HCT116 (cell line): ENCODE measurements around the gene RGS7. TPM values are rescaled to one million over a fixed set of nuclear protein-coding genes. Genes with fewer than 3 reads are reported as not detected.

Source experiments
- ATAC-seq: fragments of 200-7000 bp; cut with Tn5 transposase; 2 replicates; pipeline ENCODE4 v1.9.1; 2020; ENCODE audit warnings: mild to moderate bottlenecking, moderate library complexity
- BruUV-seq: library from RNA; stranded (reverse); fragments of 400-500 nt; replicated peaks from 2 replicates; lab custom pipeline; 2021; lab: Mats Ljungman, UMichigan
- CTCF ChIA-PET: fragments of 300-600 bp; sonication (Branson Sonifier 250); formaldehyde crosslinking; loops from one replicate; lab custom pipeline; 2021; ENCODE audit warnings: antibody characterized with exemption; lab: Charles Lee
- POLR2A ChIA-PET: fragments of 300-600, 350-600 bp; sonication (Branson Sonifier 250); formaldehyde crosslinking; loops from one replicate; lab custom pipeline; 2021; ENCODE audit warnings: antibody characterized with exemption; lab: Charles Lee
- RAD21 ChIA-PET, 2 experiments: fragments of 300-600 bp; sonication (Branson Sonifier 250); formaldehyde crosslinking; loops; one replicate each; lab custom pipeline; 2023; ENCODE audit warnings: low total read pairs in 2 of 2; ENCODE audit not compliant: uncharacterized antibody in 2 of 2, unreplicated experiment in 2 of 2, low non-redundant PET in 1 of 2; lab: Charles Lee
- DNase-seq: peaks from one replicate; pipeline ENCODE4 v3.0.0-alpha.2; 2010; ENCODE audit warnings: low read depth, low spot score
- H2AFZ ChIP-seq: fragments of 200-600 bp; shearing (Covaris generic), sonication (generic); 2 replicates; pipeline ENCODE4 v1.6.1; 2017; ENCODE audit warnings: low read depth, mixed run types, mixed read lengths, antibody characterized with exemption, low read length; ENCODE audit not compliant: poor library complexity, severe bottlenecking
- H3K27ac ChIP-seq: 2 replicates; pipeline ENCODE4 v1.5.1; 2012; ENCODE audit warnings: low read depth, low read length
- H3K27me3 ChIP-seq: fragments of 200-600 bp; sonication (generic); 2 replicates; pipeline ENCODE4 v1.6.1; 2016; ENCODE audit warnings: mixed run types, low read length, mixed read lengths; ENCODE audit not compliant: insufficient read depth
- H3K36me3 ChIP-seq, 2 experiments: fragments of 200-500 bp in 1 of 2; fragments of 200-600 bp in 1 of 2; sonication (Bioruptor generic) in 1 of 2; sonication (generic) in 1 of 2; 2 replicates each; pipeline versions ENCODE4 v1.5.1 to v1.6.1; 2014 to 2016; ENCODE audit warnings: low read length in 2 of 2, inconsistent platforms in 1 of 2, mixed read lengths in 1 of 2, mixed run types in 1 of 2; ENCODE audit not compliant: insufficient read depth in 2 of 2, control insufficient read depth in 1 of 2
- H3K4me1 ChIP-seq, 2 experiments: fragments of 200-600 bp in 1 of 2; sonication (generic) in 1 of 2; 2 replicates each; pipeline versions ENCODE4 v1.5.1 to v1.6.1; 2012 to 2017; ENCODE audit warnings: low read length in 2 of 2, inconsistent platforms in 1 of 2, mild to moderate bottlenecking in 1 of 2, mixed read lengths in 1 of 2, mixed run types in 1 of 2, moderate library complexity in 1 of 2; ENCODE audit not compliant: insufficient read depth in 2 of 2, control insufficient read depth in 1 of 2
- H3K4me2 ChIP-seq: fragments of 200-600 bp; sonication (generic); 2 replicates; pipeline ENCODE4 v1.6.1; 2017; ENCODE audit warnings: mixed run types, low read length, mixed read lengths
- H3K4me3 ChIP-seq, 2 experiments: fragments of 200-600 bp in 1 of 2; sonication (generic) in 1 of 2; replicated peaks in 1 of 2; 2 replicates each; pipeline ENCODE4 v1.5.1; 2011 to 2016; ENCODE audit warnings: low read length in 2 of 2, control low read depth in 1 of 2, low read depth in 1 of 2, mild to moderate bottlenecking in 1 of 2, mixed read lengths in 1 of 2, mixed run types in 1 of 2
- H3K79me2 ChIP-seq: fragments of 200-600 bp; sonication (generic); 2 replicates; pipeline ENCODE4 v1.6.1; 2017; ENCODE audit warnings: mild to moderate bottlenecking, mixed run types, low read length, moderate library complexity, mixed read lengths; ENCODE audit not compliant: insufficient read depth
- H3K9ac ChIP-seq: fragments of 200-600 bp; sonication (generic); 2 replicates; pipeline ENCODE4 v1.6.1; 2016; ENCODE audit warnings: low read length, mixed read lengths
- H3K9me2 ChIP-seq: fragments of 200-600 bp; sonication (generic), shearing (Covaris generic); 2 replicates; pipeline ENCODE4 v1.6.1; 2017; ENCODE audit warnings: mixed run types, mild to moderate bottlenecking, moderate library complexity; ENCODE audit not compliant: insufficient read depth
- H3K9me3 ChIP-seq, 2 experiments: fragments of 200-500 bp in 1 of 2; fragments of 200-600 bp in 1 of 2; sonication (Bioruptor generic) in 1 of 2; sonication (generic) in 1 of 2; 2 replicates each; pipeline ENCODE4 v1.6.1; 2014 to 2017; ENCODE audit warnings: low read length in 2 of 2, mixed read lengths in 2 of 2, inconsistent platforms in 1 of 2, low read depth in 1 of 2, mild to moderate bottlenecking in 1 of 2, mixed run types in 1 of 2, moderate library complexity in 1 of 2; ENCODE audit not compliant: control insufficient read depth in 1 of 2, insufficient read depth in 1 of 2
- H4K20me1 ChIP-seq: fragments of 200-600 bp; sonication (generic), shearing (Covaris generic); 2 replicates; pipeline ENCODE4 v1.6.1; 2017; ENCODE audit warnings: mixed run types, mild to moderate bottlenecking, moderate library complexity; ENCODE audit not compliant: insufficient read depth
- CBX3 ChIP-seq: IDR thresholded peaks from 2 replicates; pipeline ENCODE4 v1.6.1; 2012; ENCODE audit warnings: low read depth
- CEBPB ChIP-seq: IDR thresholded peaks from 2 replicates; pipeline ENCODE4 v1.6.1; 2012; ENCODE audit warnings: low read depth
- EGR1 ChIP-seq: IDR thresholded peaks from 2 replicates; pipeline ENCODE4 v1.6.1; 2012; ENCODE audit warnings: low read depth
- ELF1 ChIP-seq: IDR thresholded peaks from 2 replicates; pipeline ENCODE4 v1.6.1; 2012; ENCODE audit warnings: low read depth, borderline replicate concordance
- EZH2 ChIP-seq: fragments of 200-600 bp; sonication (generic); IDR thresholded peaks from 2 replicates; pipeline ENCODE4 v1.6.1; 2017; ENCODE audit warnings: antibody characterized with exemption, mixed run types
- EZH2phosphoT487 ChIP-seq: fragments of 200-600 bp; IDR thresholded peaks from 2 replicates; pipeline ENCODE4 v1.6.1; 2018; ENCODE audit warnings: antibody characterized with exemption, borderline replicate concordance
- FOSL1 ChIP-seq: IDR thresholded peaks from 2 replicates; pipeline ENCODE4 v1.6.1; 2012; ENCODE audit warnings: low read depth
- JUND ChIP-seq: IDR thresholded peaks from 2 replicates; pipeline ENCODE4 v1.6.1; 2012
- POLR2A ChIP-seq: IDR thresholded peaks from 2 replicates; pipeline ENCODE4 v1.7.0; 2011; ENCODE audit warnings: borderline replicate concordance; ENCODE audit not compliant: insufficient read depth, insufficient read length; ENCODE audit errors: extremely low read depth
- RAD21 ChIP-seq: IDR thresholded peaks from 2 replicates; pipeline ENCODE4 v1.6.1; 2012; ENCODE audit warnings: low read depth, mild to moderate bottlenecking
- SIN3A ChIP-seq: IDR thresholded peaks from 2 replicates; pipeline ENCODE4 v1.6.1; 2012; ENCODE audit warnings: low read depth
- SP1 ChIP-seq: IDR thresholded peaks from 2 replicates; pipeline ENCODE4 v1.6.1; 2012; ENCODE audit warnings: low read depth
- SRF ChIP-seq: IDR thresholded peaks from 2 replicates; pipeline ENCODE4 v1.6.1; 2012; ENCODE audit warnings: low read depth
- TCF7L2 ChIP-seq: IDR thresholded peaks from 2 replicates; pipeline ENCODE4 v1.7.0; 2011; ENCODE audit warnings: borderline replicate concordance, inconsistent platforms; ENCODE audit not compliant: insufficient read depth, insufficient read length; ENCODE audit errors: extremely low read depth
- ZFX ChIP-seq: fragments of 450-650 bp; IDR thresholded peaks from 2 replicates; pipeline ENCODE4 v1.6.1; 2017
- ZNF274 ChIP-seq: fragments of 200-500 bp; sonication (Bioruptor generic); IDR thresholded peaks from 2 replicates; pipeline ENCODE4 v1.6.1; 2014; ENCODE audit warnings: mild to moderate bottlenecking, low read depth, low read length, inconsistent platforms
- intact Hi-C: fragments of 100-400 bp; cut with micrococcal nuclease; formaldehyde crosslinking; loops from 2 replicates; pipeline ENCODE4 v1.10.0; 2022
- total RNA-seq: library from RNA; stranded (reverse); gene quantifications from one replicate; pipeline ENCODE4 v1.2.1, GENCODE V29; 2021; ENCODE audit not compliant: unreplicated experiment
- TF ChIP-seq, protein P1 (sequence below): IDR thresholded peaks from 2 replicates; pipeline ENCODE4 v1.6.1; 2011; ENCODE audit warnings: mild to moderate bottlenecking, low read length, moderate library complexity; ENCODE audit not compliant: insufficient replicate concordance; ENCODE audit errors: extremely low read depth
- TF ChIP-seq, protein P2 (sequence below), 3 experiments: fragments of 200-600 bp in 1 of 3; sonication (generic) in 1 of 3; IDR thresholded peaks in 2 of 3; conservative IDR thresholded peaks in 1 of 3; 2 replicates each; pipeline ENCODE4 v1.5.1; 2012 to 2017; ENCODE audit warnings: low read depth in 2 of 3, low read length in 2 of 3, antibody characterized with exemption in 1 of 3, borderline replicate concordance in 1 of 3, control low read depth in 1 of 3, mild to moderate bottlenecking in 1 of 3, mixed read lengths in 1 of 3, mixed run types in 1 of 3, moderate library complexity in 1 of 3; ENCODE audit not compliant: insufficient read depth in 1 of 3
- TF ChIP-seq, protein P3 (sequence below): IDR thresholded peaks from 2 replicates; pipeline ENCODE4 v1.6.1; 2012
- TF ChIP-seq, protein P4 (sequence below): IDR thresholded peaks from 2 replicates; pipeline ENCODE4 v1.6.1; 2012; ENCODE audit warnings: low read depth

Gene RGS7
- total RNA-seq, 1 experiment from 2014 or later: not detected

DNA sequence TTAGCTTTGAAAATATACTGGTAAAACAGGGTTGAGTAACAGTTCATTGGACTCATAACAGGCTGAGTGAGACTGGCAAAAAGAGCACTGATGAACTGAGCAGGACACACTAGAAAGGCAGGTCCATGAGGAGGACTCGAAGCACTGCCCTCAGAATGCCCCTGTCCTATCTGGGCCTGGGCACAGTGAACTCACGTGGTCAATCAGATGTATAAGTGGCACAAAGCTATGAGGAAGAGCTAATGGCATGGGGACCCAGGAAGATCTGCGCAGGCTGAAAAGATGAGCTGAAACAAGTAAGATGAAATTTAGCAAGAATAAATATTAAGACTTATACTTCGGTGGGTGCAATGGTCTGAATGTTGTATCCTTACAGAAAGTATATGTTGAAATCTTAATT is 9.2 kb upstream of the RGS7 start:
- TF ChIP-seq, protein P1, sequence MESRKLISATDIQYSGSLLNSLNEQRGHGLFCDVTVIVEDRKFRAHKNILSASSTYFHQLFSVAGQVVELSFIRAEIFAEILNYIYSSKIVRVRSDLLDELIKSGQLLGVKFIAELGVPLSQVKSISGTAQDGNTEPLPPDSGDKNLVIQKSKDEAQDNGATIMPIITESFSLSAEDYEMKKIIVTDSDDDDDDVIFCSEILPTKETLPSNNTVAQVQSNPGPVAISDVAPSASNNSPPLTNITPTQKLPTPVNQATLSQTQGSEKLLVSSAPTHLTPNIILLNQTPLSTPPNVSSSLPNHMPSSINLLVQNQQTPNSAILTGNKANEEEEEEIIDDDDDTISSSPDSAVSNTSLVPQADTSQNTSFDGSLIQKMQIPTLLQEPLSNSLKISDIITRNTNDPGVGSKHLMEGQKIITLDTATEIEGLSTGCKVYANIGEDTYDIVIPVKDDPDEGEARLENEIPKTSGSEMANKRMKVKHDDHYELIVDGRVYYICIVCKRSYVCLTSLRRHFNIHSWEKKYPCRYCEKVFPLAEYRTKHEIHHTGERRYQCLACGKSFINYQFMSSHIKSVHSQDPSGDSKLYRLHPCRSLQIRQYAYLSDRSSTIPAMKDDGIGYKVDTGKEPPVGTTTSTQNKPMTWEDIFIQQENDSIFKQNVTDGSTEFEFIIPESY: no peak
- no peak for TF ChIP-seq CBX3
- TF ChIP-seq TCF7L2: no peak
- no peak for TF ChIP-seq CEBPB
- no peak for TF ChIP-seq RAD21
- TF ChIP-seq, protein P2, sequence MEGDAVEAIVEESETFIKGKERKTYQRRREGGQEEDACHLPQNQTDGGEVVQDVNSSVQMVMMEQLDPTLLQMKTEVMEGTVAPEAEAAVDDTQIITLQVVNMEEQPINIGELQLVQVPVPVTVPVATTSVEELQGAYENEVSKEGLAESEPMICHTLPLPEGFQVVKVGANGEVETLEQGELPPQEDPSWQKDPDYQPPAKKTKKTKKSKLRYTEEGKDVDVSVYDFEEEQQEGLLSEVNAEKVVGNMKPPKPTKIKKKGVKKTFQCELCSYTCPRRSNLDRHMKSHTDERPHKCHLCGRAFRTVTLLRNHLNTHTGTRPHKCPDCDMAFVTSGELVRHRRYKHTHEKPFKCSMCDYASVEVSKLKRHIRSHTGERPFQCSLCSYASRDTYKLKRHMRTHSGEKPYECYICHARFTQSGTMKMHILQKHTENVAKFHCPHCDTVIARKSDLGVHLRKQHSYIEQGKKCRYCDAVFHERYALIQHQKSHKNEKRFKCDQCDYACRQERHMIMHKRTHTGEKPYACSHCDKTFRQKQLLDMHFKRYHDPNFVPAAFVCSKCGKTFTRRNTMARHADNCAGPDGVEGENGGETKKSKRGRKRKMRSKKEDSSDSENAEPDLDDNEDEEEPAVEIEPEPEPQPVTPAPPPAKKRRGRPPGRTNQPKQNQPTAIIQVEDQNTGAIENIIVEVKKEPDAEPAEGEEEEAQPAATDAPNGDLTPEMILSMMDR (IDR thresholded peaks at IDR 0.05 in 2 of 3, conservative IDR thresholded peaks at IDR 0.05 in 1 of 3; ENCODE audit: borderline replicate concordance in 1 of 3, insufficient read depth in 1 of 3, low read depth in 2 of 3, low read length in 2 of 3): no peak
- no peak for TF ChIP-seq SRF
- no peak for TF ChIP-seq SP1
- no peak for TF ChIP-seq FOSL1
- TF ChIP-seq EGR1: no peak
- TF ChIP-seq POLR2A: no peak
- TF ChIP-seq EZH2phosphoT487: no peak
- no peak for TF ChIP-seq JUND
- TF ChIP-seq SIN3A: no peak
- TF ChIP-seq ZNF274: no peak
- no peak for TF ChIP-seq ZFX
- TF ChIP-seq, protein P3, sequence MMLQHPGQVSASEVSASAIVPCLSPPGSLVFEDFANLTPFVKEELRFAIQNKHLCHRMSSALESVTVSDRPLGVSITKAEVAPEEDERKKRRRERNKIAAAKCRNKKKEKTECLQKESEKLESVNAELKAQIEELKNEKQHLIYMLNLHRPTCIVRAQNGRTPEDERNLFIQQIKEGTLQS: no peak
- no peak for TF ChIP-seq ELF1
- no peak for TF ChIP-seq EZH2
- TF ChIP-seq, protein P4, sequence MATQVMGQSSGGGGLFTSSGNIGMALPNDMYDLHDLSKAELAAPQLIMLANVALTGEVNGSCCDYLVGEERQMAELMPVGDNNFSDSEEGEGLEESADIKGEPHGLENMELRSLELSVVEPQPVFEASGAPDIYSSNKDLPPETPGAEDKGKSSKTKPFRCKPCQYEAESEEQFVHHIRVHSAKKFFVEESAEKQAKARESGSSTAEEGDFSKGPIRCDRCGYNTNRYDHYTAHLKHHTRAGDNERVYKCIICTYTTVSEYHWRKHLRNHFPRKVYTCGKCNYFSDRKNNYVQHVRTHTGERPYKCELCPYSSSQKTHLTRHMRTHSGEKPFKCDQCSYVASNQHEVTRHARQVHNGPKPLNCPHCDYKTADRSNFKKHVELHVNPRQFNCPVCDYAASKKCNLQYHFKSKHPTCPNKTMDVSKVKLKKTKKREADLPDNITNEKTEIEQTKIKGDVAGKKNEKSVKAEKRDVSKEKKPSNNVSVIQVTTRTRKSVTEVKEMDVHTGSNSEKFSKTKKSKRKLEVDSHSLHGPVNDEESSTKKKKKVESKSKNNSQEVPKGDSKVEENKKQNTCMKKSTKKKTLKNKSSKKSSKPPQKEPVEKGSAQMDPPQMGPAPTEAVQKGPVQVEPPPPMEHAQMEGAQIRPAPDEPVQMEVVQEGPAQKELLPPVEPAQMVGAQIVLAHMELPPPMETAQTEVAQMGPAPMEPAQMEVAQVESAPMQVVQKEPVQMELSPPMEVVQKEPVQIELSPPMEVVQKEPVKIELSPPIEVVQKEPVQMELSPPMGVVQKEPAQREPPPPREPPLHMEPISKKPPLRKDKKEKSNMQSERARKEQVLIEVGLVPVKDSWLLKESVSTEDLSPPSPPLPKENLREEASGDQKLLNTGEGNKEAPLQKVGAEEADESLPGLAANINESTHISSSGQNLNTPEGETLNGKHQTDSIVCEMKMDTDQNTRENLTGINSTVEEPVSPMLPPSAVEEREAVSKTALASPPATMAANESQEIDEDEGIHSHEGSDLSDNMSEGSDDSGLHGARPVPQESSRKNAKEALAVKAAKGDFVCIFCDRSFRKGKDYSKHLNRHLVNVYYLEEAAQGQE: no peak
- Histone ChIP-seq H3K27me3 (no peaks in the 10 kb centered on the region), H2AFZ (no peak overlapping the region), H3K4me1 (no peaks in the 10 kb centered on the region), H4K20me1 (no peaks in the 10 kb centered on the region), H3K27ac (no peak overlapping the region), H3K9ac (no peak overlapping the region), H3K9me2 (no peaks in the 10 kb centered on the region), H3K4me2 (no peak overlapping the region), H3K79me2 (no peaks in the 10 kb centered on the region), H3K9me3 (no peaks in the 10 kb centered on the region), H3K36me3 (no peaks in the 10 kb centered on the region), H3K4me3 (no peak overlapping the region)
- ChIA-PET CTCF (no interaction called here), POLR2A (no interaction called here), RAD21 (no interaction called here)
- intact Hi-C loops: no loop called here
- ATAC-seq (no peak), DNase-seq (no peak)
- no TSS peak for BruUV-seq
